WTC11 (cell line): ENCODE results near the gene CHRNG. TPM values are rescaled to one million over a fixed set of nuclear protein-coding genes. Genes with fewer than 3 reads are reported as not detected.

Experiments
- ATAC-seq: fragments of 200-7000 bp; cut with Tn5 transposase; 2 replicates; pipeline ENCODE4 v1.10.0; 2021; ENCODE audit warnings: mild to moderate bottlenecking, moderate library complexity
- CTCF ChIA-PET: fragments of 300-600 bp; sonication (Branson Sonifier 250); formaldehyde crosslinking; loops from one replicate; lab custom pipeline; 2021; ENCODE audit warnings: antibody characterized with exemption; lab: Charles Lee
- POLR2A ChIA-PET: fragments of 350-600 bp; sonication (Branson Sonifier 250); formaldehyde crosslinking; loops from one replicate; lab custom pipeline; 2021; ENCODE audit warnings: antibody characterized with exemption; lab: Charles Lee
- DNase-seq: peaks from one replicate; pipeline ENCODE4 v3.0.0; 2021; ENCODE audit warnings: low spot score
- H3K27ac Mint-ChIP-seq: 2 replicates; pipeline ENCODE4 v1.8.0; 2021; ENCODE audit warnings: mixed read lengths
- H3K27me3 Mint-ChIP-seq: 2 replicates; pipeline ENCODE4 v1.8.0; 2021; ENCODE audit warnings: low read depth, mild to moderate bottlenecking, moderate library complexity, mixed read lengths
- H3K36me3 Mint-ChIP-seq: 2 replicates; pipeline ENCODE4 v1.8.0; 2021; ENCODE audit warnings: mixed read lengths
- H3K4me1 Mint-ChIP-seq: 2 replicates; pipeline ENCODE4 v1.8.0; 2022; ENCODE audit warnings: mixed read lengths
- H3K4me3 Mint-ChIP-seq: 2 replicates; pipeline ENCODE4 v1.8.0; 2021; ENCODE audit warnings: mild to moderate bottlenecking, moderate library complexity, mixed read lengths
- H3K9me3 Mint-ChIP-seq: 2 replicates; pipeline ENCODE4 v1.8.0; 2021; ENCODE audit warnings: mixed read lengths
- ATF1 ChIP-seq: sonication (generic); formaldehyde crosslinking; IDR thresholded peaks from 2 replicates; pipeline ENCODE4 v1.8.1; 2023; ENCODE audit warnings: mild to moderate bottlenecking, moderate library complexity, missing genetic modification reagents
- ELF4 ChIP-seq: sonication (generic); formaldehyde crosslinking; IDR thresholded peaks from 2 replicates; pipeline ENCODE4 v1.8.1; 2022; ENCODE audit warnings: low read depth, mild to moderate bottlenecking, moderate library complexity, missing genetic modification reagents
- EMX1 ChIP-seq: fragments of 250-450 bp; sonication (Bioruptor Pico); IDR thresholded peaks from 2 replicates; pipeline ENCODE4 v1.8.0; 2021; ENCODE audit warnings: mild to moderate bottlenecking
- FOXJ3 ChIP-seq: sonication (generic); formaldehyde crosslinking; IDR thresholded peaks from 2 replicates; pipeline ENCODE4 v1.9.0; 2021; ENCODE audit warnings: missing genetic modification reagents, mild to moderate bottlenecking, borderline replicate concordance
- GRHL2 ChIP-seq: fragments of 250-450 bp; sonication (Bioruptor Pico); IDR thresholded peaks from 2 replicates; pipeline ENCODE4 v1.8.0; 2022; ENCODE audit warnings: mild to moderate bottlenecking, moderate library complexity; ENCODE audit not compliant: insufficient replicate concordance, severe bottlenecking
- HMGA2 ChIP-seq: fragments of 250-450 bp; sonication (Bioruptor Pico); IDR thresholded peaks from 2 replicates; pipeline ENCODE4 v1.4.0; 2021; ENCODE audit warnings: mild to moderate bottlenecking, moderate library complexity
- KAT7 ChIP-seq: sonication (generic); formaldehyde crosslinking; IDR thresholded peaks from 2 replicates; pipeline ENCODE4 v1.8.1; 2023; ENCODE audit warnings: missing genetic modification reagents, mild to moderate bottlenecking, borderline replicate concordance
- MYBL2 ChIP-seq: sonication (generic); formaldehyde crosslinking; IDR thresholded peaks from 2 replicates; pipeline ENCODE4 v1.8.1; 2023; ENCODE audit warnings: mild to moderate bottlenecking, moderate library complexity, missing genetic modification reagents
- SMAD4 ChIP-seq: sonication (generic); formaldehyde crosslinking; IDR thresholded peaks from 2 replicates; pipeline ENCODE4 v1.8.0; 2022; ENCODE audit warnings: mild to moderate bottlenecking, missing genetic modification reagents
- TEAD1 ChIP-seq: sonication (generic); formaldehyde crosslinking; IDR thresholded peaks from 2 replicates; pipeline ENCODE4 v1.8.0; 2022; ENCODE audit warnings: mild to moderate bottlenecking, missing genetic modification reagents
- ZNF121 ChIP-seq: sonication (generic); formaldehyde crosslinking; IDR thresholded peaks from 2 replicates; pipeline ENCODE4 v1.8.0; 2023; ENCODE audit warnings: missing genetic modification reagents
- ZNF232 ChIP-seq: sonication (generic); formaldehyde crosslinking; IDR thresholded peaks from 2 replicates; pipeline ENCODE4 v1.8.0; 2022; ENCODE audit warnings: mild to moderate bottlenecking, missing genetic modification reagents
- total RNA-seq: library from RNA; stranded (reverse); gene quantifications from 3 replicates; pipeline ENCODE4 v1.2.3, GENCODE V29; 2021
- TF ChIP-seq, protein P1 (sequence below): sonication (generic); formaldehyde crosslinking; IDR thresholded peaks from 2 replicates; pipeline ENCODE4 v1.8.1; 2022; ENCODE audit warnings: low read depth, missing genetic modification reagents, borderline replicate concordance
- TF ChIP-seq, protein P2 (sequence below): sonication (generic); formaldehyde crosslinking; IDR thresholded peaks from 2 replicates; pipeline ENCODE4 v1.8.0; 2023; ENCODE audit warnings: missing genetic modification reagents, mild to moderate bottlenecking, borderline replicate concordance
- TF ChIP-seq, protein P3 (sequence below): fragments of 200-600 bp; IDR thresholded peaks from 2 replicates; pipeline ENCODE4 v1.8.0; 2022; ENCODE audit warnings: antibody characterized with exemption
- TF ChIP-seq, protein P4 (sequence below): fragments of 250-450 bp; sonication (Bioruptor Pico); IDR thresholded peaks from 2 replicates; pipeline ENCODE4 v1.8.0; 2021; ENCODE audit warnings: mild to moderate bottlenecking

Gene CHRNG
- total RNA-seq, 1 experiment from 2014 or later, result 0.20 TPM

DNA sequence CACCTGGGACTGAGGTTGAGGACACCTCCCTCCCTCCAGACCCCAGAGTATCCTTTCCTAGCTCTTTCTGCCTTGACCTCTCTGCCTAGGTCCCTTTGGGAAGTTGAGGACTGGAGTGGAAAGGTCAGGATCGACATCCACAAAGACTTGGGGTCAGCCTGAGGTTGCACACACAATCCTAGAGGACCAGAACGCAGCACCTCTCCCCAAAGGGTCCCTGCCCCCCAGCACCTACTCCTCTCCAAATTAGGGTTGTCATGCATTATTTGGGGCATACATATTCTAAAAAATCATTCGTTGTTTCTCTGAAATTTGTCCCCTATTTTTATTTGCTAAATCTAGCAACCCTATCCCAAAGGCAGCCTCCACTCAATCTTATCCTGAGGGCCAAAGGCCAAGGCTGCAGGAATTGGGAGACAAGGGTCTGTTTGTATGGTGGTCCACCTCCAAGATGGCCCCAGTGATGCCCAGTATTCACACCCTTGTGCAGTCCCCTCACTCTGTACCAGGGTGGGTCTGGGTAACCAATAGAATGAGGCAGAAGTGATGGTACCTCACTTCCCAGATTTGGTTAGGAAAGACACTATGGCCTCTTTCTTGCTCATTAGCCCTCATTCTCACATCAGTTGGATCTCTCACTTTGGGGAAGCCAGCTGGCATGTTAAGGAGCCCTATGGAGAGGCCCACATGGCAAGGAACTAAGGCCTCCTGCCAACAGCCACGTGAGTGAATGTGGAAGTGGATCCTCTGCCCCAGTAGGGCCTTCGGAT lies 3.5 kb upstream of the CHRNG start:
- peaks cover 25% of the 10 kb centered on the region for H3K4me1 Mint-ChIP-seq
- POLR2A ChIA-PET, result no interaction called here
- CTCF ChIA-PET, result no interaction called here
- no peak overlapping the region for H3K4me3 Mint-ChIP-seq
- peaks cover 15% of the 10 kb centered on the region for H3K27me3 Mint-ChIP-seq
- DNase-seq (no peak), ATAC-seq (no peak)
- H3K27ac Mint-ChIP-seq, result no peak overlapping the region
- TF ChIP-seq FOXJ3 (CRISPR knock-in tag), result no peak
- TF ChIP-seq ATF1 (CRISPR knock-in tag), result no peak
- TF ChIP-seq, protein P1, sequence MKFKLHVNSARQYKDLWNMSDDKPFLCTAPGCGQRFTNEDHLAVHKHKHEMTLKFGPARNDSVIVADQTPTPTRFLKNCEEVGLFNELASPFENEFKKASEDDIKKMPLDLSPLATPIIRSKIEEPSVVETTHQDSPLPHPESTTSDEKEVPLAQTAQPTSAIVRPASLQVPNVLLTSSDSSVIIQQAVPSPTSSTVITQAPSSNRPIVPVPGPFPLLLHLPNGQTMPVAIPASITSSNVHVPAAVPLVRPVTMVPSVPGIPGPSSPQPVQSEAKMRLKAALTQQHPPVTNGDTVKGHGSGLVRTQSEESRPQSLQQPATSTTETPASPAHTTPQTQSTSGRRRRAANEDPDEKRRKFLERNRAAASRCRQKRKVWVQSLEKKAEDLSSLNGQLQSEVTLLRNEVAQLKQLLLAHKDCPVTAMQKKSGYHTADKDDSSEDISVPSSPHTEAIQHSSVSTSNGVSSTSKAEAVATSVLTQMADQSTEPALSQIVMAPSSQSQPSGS (CRISPR knock-in tag), result no peak
- TF ChIP-seq EMX1, result no peak
- TF ChIP-seq, protein P2, sequence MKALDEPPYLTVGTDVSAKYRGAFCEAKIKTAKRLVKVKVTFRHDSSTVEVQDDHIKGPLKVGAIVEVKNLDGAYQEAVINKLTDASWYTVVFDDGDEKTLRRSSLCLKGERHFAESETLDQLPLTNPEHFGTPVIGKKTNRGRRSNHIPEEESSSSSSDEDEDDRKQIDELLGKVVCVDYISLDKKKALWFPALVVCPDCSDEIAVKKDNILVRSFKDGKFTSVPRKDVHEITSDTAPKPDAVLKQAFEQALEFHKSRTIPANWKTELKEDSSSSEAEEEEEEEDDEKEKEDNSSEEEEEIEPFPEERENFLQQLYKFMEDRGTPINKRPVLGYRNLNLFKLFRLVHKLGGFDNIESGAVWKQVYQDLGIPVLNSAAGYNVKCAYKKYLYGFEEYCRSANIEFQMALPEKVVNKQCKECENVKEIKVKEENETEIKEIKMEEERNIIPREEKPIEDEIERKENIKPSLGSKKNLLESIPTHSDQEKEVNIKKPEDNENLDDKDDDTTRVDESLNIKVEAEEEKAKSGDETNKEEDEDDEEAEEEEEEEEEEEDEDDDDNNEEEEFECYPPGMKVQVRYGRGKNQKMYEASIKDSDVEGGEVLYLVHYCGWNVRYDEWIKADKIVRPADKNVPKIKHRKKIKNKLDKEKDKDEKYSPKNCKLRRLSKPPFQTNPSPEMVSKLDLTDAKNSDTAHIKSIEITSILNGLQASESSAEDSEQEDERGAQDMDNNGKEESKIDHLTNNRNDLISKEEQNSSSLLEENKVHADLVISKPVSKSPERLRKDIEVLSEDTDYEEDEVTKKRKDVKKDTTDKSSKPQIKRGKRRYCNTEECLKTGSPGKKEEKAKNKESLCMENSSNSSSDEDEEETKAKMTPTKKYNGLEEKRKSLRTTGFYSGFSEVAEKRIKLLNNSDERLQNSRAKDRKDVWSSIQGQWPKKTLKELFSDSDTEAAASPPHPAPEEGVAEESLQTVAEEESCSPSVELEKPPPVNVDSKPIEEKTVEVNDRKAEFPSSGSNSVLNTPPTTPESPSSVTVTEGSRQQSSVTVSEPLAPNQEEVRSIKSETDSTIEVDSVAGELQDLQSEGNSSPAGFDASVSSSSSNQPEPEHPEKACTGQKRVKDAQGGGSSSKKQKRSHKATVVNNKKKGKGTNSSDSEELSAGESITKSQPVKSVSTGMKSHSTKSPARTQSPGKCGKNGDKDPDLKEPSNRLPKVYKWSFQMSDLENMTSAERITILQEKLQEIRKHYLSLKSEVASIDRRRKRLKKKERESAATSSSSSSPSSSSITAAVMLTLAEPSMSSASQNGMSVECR (CRISPR knock-in tag), result no peak
- no peak for TF ChIP-seq ZNF121 (CRISPR knock-in tag)
- no peak for TF ChIP-seq ELF4 (CRISPR knock-in tag)
- TF ChIP-seq MYBL2 (CRISPR knock-in tag), result no peak
- TF ChIP-seq SMAD4 (CRISPR knock-in tag), result no peak
- H3K9me3 Mint-ChIP-seq, result peaks cover 11% of the 10 kb centered on the region
- H3K36me3 Mint-ChIP-seq, result peaks cover 4% of the 10 kb centered on the region; the same call in 1 of the 2 replicates

DNA sequence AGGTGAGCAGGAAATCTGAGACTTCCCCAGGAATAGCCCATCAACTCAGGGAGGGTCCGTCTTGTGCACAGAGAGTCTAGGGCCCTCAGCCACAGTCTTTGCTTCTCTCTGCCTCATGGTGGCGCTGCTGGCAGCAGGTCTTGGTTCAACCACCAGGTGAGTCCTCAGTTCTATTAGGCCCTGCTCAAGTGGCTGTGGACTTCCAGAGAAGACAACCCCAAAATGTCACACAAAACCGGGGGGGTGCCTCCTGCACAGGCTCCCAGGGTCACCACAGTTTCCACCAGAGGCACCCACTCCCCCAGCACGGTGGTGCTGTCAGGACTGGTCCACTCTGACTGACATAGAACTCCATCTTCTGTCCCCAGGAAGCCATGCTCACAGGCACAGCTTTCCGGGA lies 2.4 kb upstream of the CHRNG start:
- H3K27me3 Mint-ChIP-seq, result peaks cover 15% of the 10 kb centered on the region
- ATAC-seq (peak; percentile 75), DNase-seq (peak; percentile 73)
- no peak overlapping the region for H3K4me3 Mint-ChIP-seq
- peaks cover 4% of the 10 kb centered on the region; the same call in 1 of the 2 replicates for H3K36me3 Mint-ChIP-seq
- peaks cover 11% of the 10 kb centered on the region for H3K9me3 Mint-ChIP-seq
- ChIA-PET CTCF (interaction anchor here (0.6 to 4.1 kb wide), 6 partner anchors 9 to 53 kb away, joined by 3 to 42 read pairs (median 4); partner anchors contain the start of genes CHRND, EIF4E2, PRSS56 and TIGD1), POLR2A (no interaction called here)
- peaks cover 25% of the 10 kb centered on the region for H3K4me1 Mint-ChIP-seq
- no peak for TF ChIP-seq KAT7 (CRISPR knock-in tag)
- no peak for TF ChIP-seq TEAD1 (CRISPR knock-in tag)
- TF ChIP-seq, protein P3, sequence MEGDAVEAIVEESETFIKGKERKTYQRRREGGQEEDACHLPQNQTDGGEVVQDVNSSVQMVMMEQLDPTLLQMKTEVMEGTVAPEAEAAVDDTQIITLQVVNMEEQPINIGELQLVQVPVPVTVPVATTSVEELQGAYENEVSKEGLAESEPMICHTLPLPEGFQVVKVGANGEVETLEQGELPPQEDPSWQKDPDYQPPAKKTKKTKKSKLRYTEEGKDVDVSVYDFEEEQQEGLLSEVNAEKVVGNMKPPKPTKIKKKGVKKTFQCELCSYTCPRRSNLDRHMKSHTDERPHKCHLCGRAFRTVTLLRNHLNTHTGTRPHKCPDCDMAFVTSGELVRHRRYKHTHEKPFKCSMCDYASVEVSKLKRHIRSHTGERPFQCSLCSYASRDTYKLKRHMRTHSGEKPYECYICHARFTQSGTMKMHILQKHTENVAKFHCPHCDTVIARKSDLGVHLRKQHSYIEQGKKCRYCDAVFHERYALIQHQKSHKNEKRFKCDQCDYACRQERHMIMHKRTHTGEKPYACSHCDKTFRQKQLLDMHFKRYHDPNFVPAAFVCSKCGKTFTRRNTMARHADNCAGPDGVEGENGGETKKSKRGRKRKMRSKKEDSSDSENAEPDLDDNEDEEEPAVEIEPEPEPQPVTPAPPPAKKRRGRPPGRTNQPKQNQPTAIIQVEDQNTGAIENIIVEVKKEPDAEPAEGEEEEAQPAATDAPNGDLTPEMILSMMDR, result peak; percentile 67
- H3K27ac Mint-ChIP-seq, result no peak overlapping the region

DNA sequence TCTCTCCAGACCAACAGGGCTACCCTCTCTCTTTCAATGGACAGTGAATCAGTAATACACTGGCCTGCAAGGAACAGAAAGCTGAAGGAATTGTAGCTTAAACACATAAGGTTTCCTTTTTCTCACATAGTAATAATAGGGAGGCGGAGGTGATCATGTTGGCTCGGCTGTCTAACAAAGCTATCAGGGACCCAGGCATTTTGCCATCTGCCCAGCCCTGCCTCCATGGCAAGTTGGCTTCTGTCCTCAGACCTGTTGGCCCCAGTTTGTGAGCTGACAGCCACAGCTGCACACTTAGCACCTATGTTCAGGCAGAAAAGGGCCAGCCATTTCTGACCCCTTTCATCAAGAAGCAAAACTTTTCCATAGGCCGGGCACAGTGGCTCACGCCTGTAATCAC lies 2.0 kb upstream of the CHRNG start:
- Mint-ChIP-seq H3K27ac (no peak overlapping the region), H3K36me3 (peaks cover 4% of the 10 kb centered on the region; the same call in 1 of the 2 replicates), H3K27me3 (peaks cover 15% of the 10 kb centered on the region), H3K9me3 (peaks cover 11% of the 10 kb centered on the region), H3K4me1 (peaks cover 25% of the 10 kb centered on the region), H3K4me3 (no peak overlapping the region)
- ChIA-PET POLR2A (no interaction called here), CTCF (interaction anchor here (0.6 to 4.1 kb wide), 6 partner anchors 8 to 53 kb away, joined by 3 to 42 read pairs (median 4); partner anchors contain the start of genes CHRND, EIF4E2, PRSS56 and TIGD1)
- ATAC-seq (no peak), DNase-seq (no peak)
- TF ChIP-seq GRHL2 (CRISPR knock-in tag) (no peak), EMX1 (no peak), ZNF232 (CRISPR knock-in tag) (no peak), HMGA2 (CRISPR knock-in tag) (no peak)
- TF ChIP-seq, protein P4, sequence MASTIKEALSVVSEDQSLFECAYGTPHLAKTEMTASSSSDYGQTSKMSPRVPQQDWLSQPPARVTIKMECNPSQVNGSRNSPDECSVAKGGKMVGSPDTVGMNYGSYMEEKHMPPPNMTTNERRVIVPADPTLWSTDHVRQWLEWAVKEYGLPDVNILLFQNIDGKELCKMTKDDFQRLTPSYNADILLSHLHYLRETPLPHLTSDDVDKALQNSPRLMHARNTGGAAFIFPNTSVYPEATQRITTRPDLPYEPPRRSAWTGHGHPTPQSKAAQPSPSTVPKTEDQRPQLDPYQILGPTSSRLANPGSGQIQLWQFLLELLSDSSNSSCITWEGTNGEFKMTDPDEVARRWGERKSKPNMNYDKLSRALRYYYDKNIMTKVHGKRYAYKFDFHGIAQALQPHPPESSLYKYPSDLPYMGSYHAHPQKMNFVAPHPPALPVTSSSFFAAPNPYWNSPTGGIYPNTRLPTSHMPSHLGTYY, result no peak
- TF ChIP-seq, protein P2 (CRISPR knock-in tag), result no peak
